ENCODE measurements around the gene NUP98. TPM values are rescaled to one million over a fixed set of nuclear protein-coding genes. Genes with fewer than 3 reads are reported as not detected.

Gene NUP98
- total and polyA plus RNA-seq, 10 of the 15 experiments (the other 5 are each of a cell fraction or from before 2014, with no cell fraction given), result 21.7 to 108 (median 78.9) TPM

DNA sequence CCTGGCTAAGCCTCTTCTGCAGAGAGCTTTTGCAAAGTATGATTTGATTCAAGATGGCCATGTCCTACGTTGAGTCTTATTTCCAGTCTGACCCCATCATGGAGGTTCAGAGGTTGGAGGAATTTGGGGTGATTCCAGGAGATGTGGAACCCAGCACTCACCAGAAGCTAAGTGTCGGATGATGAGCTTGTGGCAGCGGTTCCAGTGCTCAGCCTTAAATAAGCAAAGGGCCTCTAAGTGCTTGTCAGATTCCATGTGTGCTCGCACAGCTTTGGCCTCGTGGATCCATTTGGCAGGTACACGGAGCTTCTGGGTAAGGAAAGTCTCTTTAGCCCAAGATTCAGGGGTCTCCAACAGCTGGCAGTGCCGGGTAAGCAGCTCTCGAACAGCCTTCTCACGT, 114.3 kb downstream of the NUP98 start (continued):
- no peak for TF ChIP-seq ZNF592 (IDR thresholded peaks at IDR 0.05)
- TF ChIP-seq BHLHE40 (IDR thresholded peaks at IDR 0.05; ENCODE audit: borderline replicate concordance in 1 of 2, low read depth in 2 of 2, low read length in 1 of 2), result no peak
- no peak for TF ChIP-seq SUPT20H (IDR thresholded peaks at IDR 0.05; ENCODE audit: borderline replicate concordance, control insufficient read depth, low read depth, low read length)
- no peak for TF ChIP-seq ZBTB11 (CRISPR knock-in tag; IDR thresholded peaks at IDR 0.05)
- TF ChIP-seq IRF4 (IDR thresholded peaks at IDR 0.05; ENCODE audit: low read depth, low read length), result no peak
- TF ChIP-seq LARP7 (IDR thresholded peaks at IDR 0.05), result no peak
- TF ChIP-seq EGR1 (IDR thresholded peaks at IDR 0.05; ENCODE audit: borderline replicate concordance in 1 of 2, low read depth in 2 of 2, low read length in 2 of 2), result no peak
- no peak for TF ChIP-seq HCFC1 (IDR thresholded peaks at IDR 0.05; ENCODE audit: low read length)
- no peak for TF ChIP-seq E2F8 (IDR thresholded peaks at IDR 0.05; ENCODE audit: low read depth, partially characterized antibody)
- TF ChIP-seq, protein P1, sequence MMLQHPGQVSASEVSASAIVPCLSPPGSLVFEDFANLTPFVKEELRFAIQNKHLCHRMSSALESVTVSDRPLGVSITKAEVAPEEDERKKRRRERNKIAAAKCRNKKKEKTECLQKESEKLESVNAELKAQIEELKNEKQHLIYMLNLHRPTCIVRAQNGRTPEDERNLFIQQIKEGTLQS (IDR thresholded peaks at IDR 0.05; ENCODE audit: borderline replicate concordance, extremely low read depth, low read depth, low read length), result no peak
- TF ChIP-seq BRCA1 (IDR thresholded peaks at IDR 0.05; ENCODE audit: low read depth, low read length), result no peak

Data from GM12878 (cell line).